Middle frontal gyrus (tissue), 1 donor: Measurements from ENCODE around the gene PTPRS.
A peak's percentile ranks its signal among the peaks of the same experiment; 100 is the strongest.
"Not testable (repeated sequence)": the region's sequence is repeated elsewhere in the genome, so short reads cannot be mapped to it uniquely, and the experiment has no call there.

Experiments
- DNase-seq: peaks from one replicate; pipeline ENCODE4 v3.0.0-alpha.2; 2015; ENCODE audit warnings: low spot score; ENCODE audit errors: extremely low spot score

PTPRS gene

GRCh38 chr19:5340637-5341447, at the start of gene PTPRS:
Gene PTPRS (minus strand): TSS chr19:5340812. CDS start chr19:5286140, 54,672 bp downstream.
- DNase-seq: peak; percentile 83

DNA sequence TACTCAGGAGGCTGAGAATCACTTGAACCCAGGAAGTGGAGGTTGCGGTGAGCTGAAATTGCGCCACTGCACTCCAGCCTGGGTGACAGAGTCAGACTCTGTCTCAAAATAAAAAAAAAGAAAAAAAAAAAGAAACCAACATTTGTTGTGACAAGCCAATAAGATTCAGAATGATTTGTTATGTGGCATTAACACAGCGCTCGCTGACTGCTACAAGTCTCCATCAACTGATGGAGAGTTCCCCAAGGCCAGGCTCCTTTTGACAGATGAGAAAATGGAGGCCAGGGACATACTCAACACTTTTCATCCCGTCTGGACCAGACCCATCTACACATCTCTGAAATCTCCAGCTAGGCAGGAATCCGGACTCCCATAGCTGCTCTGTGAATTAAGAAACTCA, 48.7 kb upstream of the PTPRS start:
- DNase-seq: no peak

- no peak for DNase-seq
Measured at GRCh38 chr19:5387472-5387871, 46.9 kb upstream of the PTPRS start.

DNA sequence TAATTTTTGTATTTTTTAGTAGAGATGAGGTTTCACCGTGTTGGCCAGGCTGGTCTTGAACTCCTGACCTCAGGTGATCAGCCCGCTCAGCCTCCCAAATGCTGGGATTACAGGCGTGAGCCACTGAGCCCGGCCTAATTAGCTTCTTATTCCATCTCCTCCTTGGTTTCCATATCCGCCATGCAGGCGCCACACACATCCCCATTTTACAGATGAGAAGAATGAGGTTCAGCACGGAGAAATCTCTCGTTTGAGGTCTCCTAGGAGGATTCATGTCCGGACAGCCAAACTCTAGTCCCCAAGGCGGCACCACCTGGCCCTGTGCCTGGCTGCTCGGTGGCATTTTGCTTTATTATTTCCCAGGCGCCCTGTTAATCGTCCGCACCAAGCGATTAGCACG, 46.2 kb upstream of the PTPRS start:
- DNase-seq: no peak

- not testable (repeated sequence) for DNase-seq
Measured at GRCh38 chr19:5381197-5381596, 40.6 kb upstream of the PTPRS start.

GRCh38 chr19:5380215-5380919, 39.8 kb upstream of the PTPRS start:
- DNase-seq: no peak

DNA sequence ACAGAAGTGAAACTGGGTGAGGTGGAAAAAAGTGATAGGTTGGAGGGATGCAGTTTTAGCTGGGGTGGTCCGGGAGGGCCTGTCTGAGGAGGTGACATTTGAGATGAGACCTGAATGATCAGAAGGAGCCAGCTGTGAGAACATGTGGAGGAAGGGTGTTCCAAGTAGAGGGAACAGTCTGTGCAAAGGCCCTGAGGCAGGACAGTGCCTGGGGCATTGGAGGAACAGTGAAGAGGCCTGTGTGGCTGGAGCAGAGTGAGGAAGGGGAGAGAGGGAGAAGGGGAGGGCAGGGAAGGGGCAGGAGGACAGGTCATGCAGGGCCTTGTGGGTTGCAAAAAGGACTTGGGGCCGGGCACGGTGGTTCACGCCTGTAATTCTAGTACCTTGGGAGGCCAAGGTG, 36.3 kb upstream of the PTPRS start:
- no peak for DNase-seq

GRCh38 chr19:5372572-5373200, 32.1 kb upstream of the PTPRS start:
- DNase-seq: no peak

- no peak for DNase-seq
Measured at GRCh38 chr19:5369962-5370367, 29.4 kb upstream of the PTPRS start.

- no peak for DNase-seq
Measured at GRCh38 chr19:5369304-5369703, 28.7 kb upstream of the PTPRS start.

GRCh38 chr19:5367530-5368133, 27.0 kb upstream of the PTPRS start:
- no peak for DNase-seq

DNA sequence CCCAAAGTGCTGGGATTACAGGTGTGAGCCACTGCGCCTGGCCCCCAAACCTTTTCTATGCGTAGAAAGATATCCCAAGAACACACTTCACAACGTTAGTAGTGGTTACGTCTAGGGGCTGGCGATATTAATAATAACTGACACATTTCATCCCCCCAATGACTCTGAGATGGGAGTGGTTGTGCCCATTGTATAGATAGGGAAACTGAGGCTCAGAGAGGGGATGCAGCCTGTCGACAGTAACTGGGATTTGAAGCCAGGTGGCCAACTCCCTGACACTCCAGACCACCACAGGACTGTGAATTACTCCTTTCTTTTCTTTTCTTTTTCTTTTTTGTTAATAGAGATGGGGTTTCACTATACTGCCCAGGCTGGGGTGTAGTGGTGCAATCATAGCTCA, 25.3 kb upstream of the PTPRS start:
- DNase-seq: no peak

- no peak for DNase-seq
Measured at GRCh38 chr19:5364674-5365073, 24.1 kb upstream of the PTPRS start.

GRCh38 chr19:5361839-5362238, 21.2 kb upstream of the PTPRS start:
- DNase-seq: not testable (repeated sequence)

DNA sequence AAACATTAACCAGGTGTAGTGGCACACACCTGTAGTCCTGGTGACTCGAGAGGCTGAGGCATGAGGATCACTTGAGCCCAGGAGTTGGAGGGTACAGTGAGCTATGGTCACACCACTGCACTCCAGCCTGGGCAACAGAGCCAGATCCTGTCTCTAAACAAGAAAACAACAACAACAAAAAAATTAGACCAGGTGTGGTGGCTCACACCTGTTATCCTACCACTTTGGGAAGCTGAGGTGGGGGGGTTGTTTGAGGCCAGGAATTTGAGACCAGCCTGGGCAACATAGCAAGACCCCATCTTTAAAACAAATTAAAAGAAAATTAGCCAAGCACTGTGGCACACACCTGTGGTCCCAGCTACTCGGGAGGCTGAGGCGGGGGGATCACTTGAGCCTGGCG, 20.8 kb upstream of the PTPRS start:
- no peak for DNase-seq

- no peak for DNase-seq
Measured at GRCh38 chr19:5360003-5360780, 19.6 kb upstream of the PTPRS start.

- DNase-seq: no peak
Measured at GRCh38 chr19:5358173-5358800, 17.7 kb upstream of the PTPRS start.

DNA sequence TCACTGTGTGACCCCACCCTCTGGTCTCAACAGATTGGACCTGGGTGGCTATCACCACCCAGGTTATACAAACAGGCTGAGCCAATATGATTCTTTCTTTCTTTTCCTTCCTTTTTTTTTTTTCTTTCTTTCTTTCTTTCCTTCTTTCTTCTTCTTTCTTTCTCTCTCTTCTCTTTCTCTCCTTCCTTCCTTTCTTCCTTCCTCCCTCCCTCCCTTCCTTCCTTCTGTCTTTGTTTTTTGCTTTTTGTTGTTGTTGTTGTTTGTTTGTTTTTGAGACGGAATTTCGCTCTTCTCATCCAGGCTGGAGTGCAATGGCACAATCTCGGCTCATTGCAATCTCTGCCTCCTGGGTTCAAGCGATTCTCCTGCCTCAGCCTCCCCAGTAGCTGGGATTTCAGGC, 17.0 kb upstream of the PTPRS start:
- DNase-seq: no peak

- no peak for DNase-seq
Measured at GRCh38 chr19:5356918-5357317, 16.3 kb upstream of the PTPRS start.

GRCh38 chr19:5356428-5356827, 15.8 kb upstream of the PTPRS start:
- DNase-seq: no peak

DNA sequence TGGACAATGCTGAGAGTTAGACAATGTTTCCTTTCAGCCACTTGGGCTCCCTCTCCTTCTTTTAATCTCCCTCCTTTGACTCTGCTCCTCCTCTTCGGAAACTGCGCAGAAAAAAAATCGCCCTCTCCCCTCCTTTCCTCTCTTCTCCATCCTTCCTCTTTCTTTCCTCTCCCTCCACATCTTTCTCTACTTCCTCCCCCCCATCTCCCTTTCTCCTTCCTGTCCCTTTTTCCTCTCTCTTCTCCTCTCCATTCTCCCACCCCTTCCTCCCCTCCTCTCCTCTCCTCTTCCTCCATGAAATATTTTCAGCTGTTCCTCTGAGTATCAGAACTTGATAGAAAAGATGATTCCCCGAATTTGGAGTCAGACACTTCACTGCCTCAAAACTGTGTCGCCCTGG, 15.1 kb upstream of the PTPRS start:
- no peak for DNase-seq
